ENCODE data around the gene PLEKHA6.
"Not testable (repeated sequence)": the region's sequence is repeated elsewhere in the genome, so short reads cannot be mapped to it uniquely, and the experiment has no call there.

The PLEKHA6 gene

GRCh38 chr1:204334455-204334854 lies 25.3 kb downstream of the PLEKHA6 start:
- intact Hi-C loops (cut with DNase I; ENCODE audit: low total_unique reads): no loop called here
- H3K4me3 ChIP-seq: no peak overlapping the region

GRCh38 chr1:204333427-204333826 lies 26.3 kb downstream of the PLEKHA6 start:
- Histone ChIP-seq H3K9me3 (no peaks in the 10 kb centered on the region), H3K27me3 (peaks cover 0 to 6% of the 10 kb centered on the region in 2 donors), H3K27ac (no peak overlapping the region), H3K4me1 (no peaks in the 10 kb centered on the region), H3K36me3 (no peaks in the 10 kb centered on the region), H3K4me3 (no peak overlapping the region)
- no peak for TF ChIP-seq CTCF (IDR thresholded peaks at IDR 0.05)
- DNase-seq: no peak
- intact Hi-C loops (cut with DNase I; ENCODE audit: low total_unique reads): no loop called here

More at GRCh38 chr1:204334455-204334854, 25.3 kb downstream of the PLEKHA6 start:
- Histone ChIP-seq H3K27ac (no peak overlapping the region), H3K36me3 (no peaks in the 10 kb centered on the region), H3K9me3 (no peaks in the 10 kb centered on the region), H3K27me3 (peaks cover 0 to 6% of the 10 kb centered on the region in 2 donors), H3K4me1 (no peaks in the 10 kb centered on the region)
- TF ChIP-seq CTCF (IDR thresholded peaks at IDR 0.05): no peak
- DNase-seq: no peak

GRCh38 chr1:204331847-204332487 lies 27.8 kb downstream of the PLEKHA6 start:
- TF ChIP-seq CTCF (IDR thresholded peaks at IDR 0.05): no peak
- no peaks in the 10 kb centered on the region for H3K36me3 ChIP-seq

GRCh38 chr1:204331275-204331674 lies 28.5 kb downstream of the PLEKHA6 start:
- no peaks in the 10 kb centered on the region for H3K4me1 ChIP-seq
- intact Hi-C loops (cut with DNase I; ENCODE audit: low total_unique reads): no loop called here
- no peak overlapping the region for H3K27ac ChIP-seq
- H3K9me3 ChIP-seq: no peaks in the 10 kb centered on the region
- H3K27me3 ChIP-seq: peaks cover 0 to 11% of the 10 kb centered on the region in 2 donors
- H3K4me3 ChIP-seq: no peak overlapping the region
- DNase-seq: no peak
- no peaks in the 10 kb centered on the region for H3K36me3 ChIP-seq
- TF ChIP-seq CTCF (IDR thresholded peaks at IDR 0.05): no peak

More at GRCh38 chr1:204331847-204332487, 27.8 kb downstream of the PLEKHA6 start:
- no peak overlapping the region for H3K27ac ChIP-seq
- DNase-seq: no peak
- no peaks in the 10 kb centered on the region for H3K4me1 ChIP-seq
- H3K9me3 ChIP-seq: no peaks in the 10 kb centered on the region
- peaks cover 0 to 11% of the 10 kb centered on the region in 2 donors for H3K27me3 ChIP-seq
- H3K4me3 ChIP-seq: no peak overlapping the region
- intact Hi-C loops (cut with DNase I; ENCODE audit: low total_unique reads): no loop called here

- H3K4me3 ChIP-seq; H3K36me3 ChIP-seq; intact Hi-C loops (cut with DNase I; ENCODE audit: low total_unique reads); H3K4me1 ChIP-seq; H3K27me3 ChIP-seq; DNase-seq; H3K9me3 ChIP-seq; H3K27ac ChIP-seq: not testable (repeated sequence)
Observed at GRCh38 chr1:204327870-204328269, 31.9 kb downstream of the PLEKHA6 start.

GRCh38 chr1:204327359-204327758 lies 32.4 kb downstream of the PLEKHA6 start:
- intact Hi-C loops (cut with DNase I; ENCODE audit: low total_unique reads): no loop called here
- Histone ChIP-seq H3K27me3 (peaks cover 0 to 5% of the 10 kb centered on the region in 2 donors), H3K27ac (no peak overlapping the region), H3K9me3 (no peaks in the 10 kb centered on the region), H3K4me1 (no peaks in the 10 kb centered on the region), H3K36me3 (no peaks in the 10 kb centered on the region), H3K4me3 (no peak overlapping the region)
- peak in 1 of 2 donors; percentile 51 for DNase-seq
- TF ChIP-seq CTCF (IDR thresholded peaks at IDR 0.05): no peak
